Coronary artery (tissue), 2 donors: Measurements from ENCODE around the gene SLC22A15.

Source experiments
- DNase-seq: peaks from one replicate; pipeline ENCODE4 v3.0.0-alpha.2; 2017; ENCODE audit warnings: low spot score
- H3K27ac ChIP-seq, 2 donors: fragments of 200-600 bp; sonication (generic); one replicate each; pipeline ENCODE4 v1.5.1; 2016 to 2019
- H3K4me3 ChIP-seq: fragments of 200-600 bp; sonication (generic); 2 replicates; pipeline ENCODE4 v1.5.1; 2016; ENCODE audit warnings: mild to moderate bottlenecking, moderate library complexity
- TF ChIP-seq, protein P1 (sequence below): fragments of 200-600 bp; sonication (generic); IDR thresholded peaks from one replicate; pipeline ENCODE4 v1.5.1; 2019; ENCODE audit warnings: antibody characterized with exemption

The SLC22A15 gene

DNA sequence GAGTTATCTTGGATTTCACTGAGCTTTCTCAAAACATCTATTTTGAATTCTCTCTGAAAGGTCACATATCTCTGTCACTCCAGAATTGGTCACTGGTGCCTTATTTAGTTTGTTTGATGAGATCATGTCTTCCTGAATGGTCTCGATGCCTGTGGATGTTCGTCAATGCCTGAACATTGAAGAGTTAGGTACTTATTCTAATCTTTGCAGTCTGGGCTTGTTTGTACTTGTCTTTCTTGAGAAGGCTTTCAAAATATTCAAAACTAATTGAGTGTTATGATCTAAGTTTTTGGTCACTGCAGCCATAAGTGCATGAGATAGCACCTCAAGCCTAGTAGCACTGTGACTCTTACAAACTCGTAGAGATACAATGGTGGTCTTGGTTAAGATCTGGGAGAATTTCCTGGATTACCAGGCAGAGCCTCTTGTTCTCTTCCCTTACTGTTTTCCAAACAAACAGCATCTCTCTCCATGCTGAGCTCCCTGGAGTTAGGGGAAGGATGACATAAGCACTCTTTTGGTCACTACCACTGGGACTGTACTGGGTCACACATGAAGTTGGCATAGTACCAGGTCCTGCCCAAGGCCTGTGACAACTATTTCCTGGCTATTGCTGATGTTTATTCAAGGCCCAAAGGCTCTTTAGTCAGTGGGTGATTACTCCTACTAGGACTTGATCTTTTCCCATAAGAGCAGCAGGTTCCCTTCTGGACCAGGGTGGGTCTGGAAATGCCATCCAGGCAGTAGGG lies 25.6 kb downstream of the SLC22A15 start:
- DNase-seq = no peak
- TF ChIP-seq, protein P1, sequence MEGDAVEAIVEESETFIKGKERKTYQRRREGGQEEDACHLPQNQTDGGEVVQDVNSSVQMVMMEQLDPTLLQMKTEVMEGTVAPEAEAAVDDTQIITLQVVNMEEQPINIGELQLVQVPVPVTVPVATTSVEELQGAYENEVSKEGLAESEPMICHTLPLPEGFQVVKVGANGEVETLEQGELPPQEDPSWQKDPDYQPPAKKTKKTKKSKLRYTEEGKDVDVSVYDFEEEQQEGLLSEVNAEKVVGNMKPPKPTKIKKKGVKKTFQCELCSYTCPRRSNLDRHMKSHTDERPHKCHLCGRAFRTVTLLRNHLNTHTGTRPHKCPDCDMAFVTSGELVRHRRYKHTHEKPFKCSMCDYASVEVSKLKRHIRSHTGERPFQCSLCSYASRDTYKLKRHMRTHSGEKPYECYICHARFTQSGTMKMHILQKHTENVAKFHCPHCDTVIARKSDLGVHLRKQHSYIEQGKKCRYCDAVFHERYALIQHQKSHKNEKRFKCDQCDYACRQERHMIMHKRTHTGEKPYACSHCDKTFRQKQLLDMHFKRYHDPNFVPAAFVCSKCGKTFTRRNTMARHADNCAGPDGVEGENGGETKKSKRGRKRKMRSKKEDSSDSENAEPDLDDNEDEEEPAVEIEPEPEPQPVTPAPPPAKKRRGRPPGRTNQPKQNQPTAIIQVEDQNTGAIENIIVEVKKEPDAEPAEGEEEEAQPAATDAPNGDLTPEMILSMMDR = no peak
- no peak overlapping the region for H3K27ac ChIP-seq
- no peak overlapping the region for H3K4me3 ChIP-seq

DNA sequence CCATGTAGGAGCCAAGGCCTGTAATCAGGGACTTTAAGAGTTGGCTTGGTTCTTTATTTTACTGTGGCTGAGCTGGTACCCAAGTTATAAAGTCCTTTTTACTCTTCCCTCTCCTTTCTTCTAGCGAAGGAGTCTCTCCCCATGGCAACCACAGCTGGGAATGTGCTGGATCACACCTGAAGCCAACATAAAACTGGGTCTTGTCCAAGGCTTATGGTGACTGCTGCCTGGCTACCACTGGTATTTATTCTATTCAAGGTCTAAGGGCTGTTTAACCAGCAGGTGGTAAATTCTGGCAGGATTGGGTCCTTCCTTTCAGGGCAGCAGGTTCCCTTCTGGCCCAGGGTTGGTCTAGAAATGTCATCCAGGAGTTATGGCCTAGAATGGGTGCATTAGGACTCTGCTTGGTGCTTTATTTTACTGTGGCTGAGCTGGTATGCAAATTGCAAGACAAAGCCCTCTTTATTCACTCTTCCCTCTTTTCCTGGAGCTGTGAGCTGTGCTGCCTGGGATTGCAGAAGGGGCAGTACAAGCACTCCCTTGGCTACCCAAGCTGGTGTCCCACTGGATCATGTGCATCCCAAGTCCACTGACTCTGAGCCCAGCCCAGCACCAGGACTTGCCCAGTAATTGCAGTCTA lies 26.6 kb downstream of the SLC22A15 start:
- H3K4me3 ChIP-seq = no peak overlapping the region
- no peak overlapping the region for H3K27ac ChIP-seq
- DNase-seq = no peak
- TF ChIP-seq, protein P1 = no peak

DNA sequence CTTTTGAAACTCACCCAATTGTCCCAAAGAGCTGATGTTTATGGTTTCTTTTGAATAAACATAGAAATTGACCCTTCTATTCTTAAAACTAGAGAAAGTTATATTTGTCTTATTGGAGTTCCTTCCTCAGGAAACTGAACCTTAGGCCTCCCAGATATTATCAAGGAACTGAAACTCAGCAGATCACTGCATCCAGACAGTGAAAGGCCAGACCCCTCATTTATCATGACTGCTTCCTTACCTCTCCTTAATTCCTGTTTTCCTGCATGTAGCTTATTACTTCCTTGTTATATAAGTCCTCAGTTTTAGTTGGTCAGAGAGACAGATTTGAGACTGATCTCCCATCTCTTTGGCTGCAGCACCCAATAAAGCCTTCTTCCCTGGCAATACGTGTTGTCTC lies 27.5 kb downstream of the SLC22A15 start:
- no peak overlapping the region for H3K27ac ChIP-seq
- TF ChIP-seq, protein P1 = no peak
- DNase-seq = no peak
- H3K4me3 ChIP-seq = no peak overlapping the region

DNA sequence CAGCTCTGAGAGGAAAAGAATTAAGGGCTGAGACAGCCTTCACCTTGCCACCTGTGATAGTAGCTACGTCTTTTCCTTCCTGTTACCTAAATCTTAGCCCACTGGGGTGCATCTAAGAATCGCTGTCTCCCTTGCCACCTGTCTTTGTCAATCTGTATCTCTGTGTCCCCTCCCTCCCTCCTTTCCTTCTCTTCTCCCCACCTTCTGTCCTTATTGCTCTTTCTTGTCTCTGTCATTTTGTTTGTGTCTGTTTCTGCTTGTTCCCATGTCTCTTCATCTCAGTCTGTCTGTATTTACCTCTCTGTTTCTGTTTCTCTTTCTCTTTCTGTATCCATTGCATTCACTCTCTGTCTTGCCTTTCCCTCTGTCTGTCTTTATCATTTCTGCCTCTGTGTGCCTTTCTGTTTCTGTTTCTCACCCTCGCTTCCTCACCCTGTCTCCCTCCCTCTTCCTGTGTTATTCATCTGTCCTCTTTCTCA lies 30.2 kb downstream of the SLC22A15 start:
- no peak overlapping the region for H3K4me3 ChIP-seq
- H3K27ac ChIP-seq = no peak overlapping the region
- DNase-seq = no peak
- TF ChIP-seq, protein P1 = no peak

DNA sequence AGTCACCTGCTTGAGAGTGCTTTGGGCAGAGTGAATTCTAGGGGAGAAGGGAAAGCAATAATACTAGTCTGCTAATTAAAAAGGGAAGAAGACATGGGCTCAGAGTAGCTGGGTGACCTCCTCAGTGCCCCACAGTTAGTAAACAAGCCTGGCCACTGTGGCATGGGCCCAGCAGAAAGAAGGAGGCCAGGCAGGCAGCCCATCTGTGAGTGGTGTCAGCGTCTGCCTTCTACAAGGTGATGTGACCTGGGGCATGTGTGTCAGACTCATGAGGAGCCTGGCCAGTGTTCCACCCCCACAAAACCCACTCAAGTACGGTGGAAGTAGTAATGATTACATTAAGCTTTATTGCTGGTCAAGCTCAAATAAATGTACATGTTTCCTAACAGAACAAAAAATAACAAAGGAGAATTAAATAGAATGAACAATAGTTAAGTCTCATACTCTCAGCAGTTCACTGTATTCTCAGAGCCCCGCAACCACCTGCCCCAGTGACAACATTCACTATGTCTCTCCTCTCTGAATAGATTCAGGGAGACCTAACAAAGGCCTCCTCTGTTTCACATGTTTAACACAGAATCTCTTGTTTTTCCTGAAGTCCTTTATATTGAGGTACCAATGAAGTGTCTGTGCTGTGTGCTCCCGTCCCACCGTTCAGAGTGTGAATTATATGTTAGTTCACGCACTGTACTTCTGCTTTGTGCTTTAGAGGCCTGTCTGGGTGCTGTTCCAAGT lies 32.5 kb downstream of the SLC22A15 start:
- H3K4me3 ChIP-seq = no peak overlapping the region
- no peak overlapping the region for H3K27ac ChIP-seq
- TF ChIP-seq, protein P1 = no peak
- DNase-seq = no peak

DNA sequence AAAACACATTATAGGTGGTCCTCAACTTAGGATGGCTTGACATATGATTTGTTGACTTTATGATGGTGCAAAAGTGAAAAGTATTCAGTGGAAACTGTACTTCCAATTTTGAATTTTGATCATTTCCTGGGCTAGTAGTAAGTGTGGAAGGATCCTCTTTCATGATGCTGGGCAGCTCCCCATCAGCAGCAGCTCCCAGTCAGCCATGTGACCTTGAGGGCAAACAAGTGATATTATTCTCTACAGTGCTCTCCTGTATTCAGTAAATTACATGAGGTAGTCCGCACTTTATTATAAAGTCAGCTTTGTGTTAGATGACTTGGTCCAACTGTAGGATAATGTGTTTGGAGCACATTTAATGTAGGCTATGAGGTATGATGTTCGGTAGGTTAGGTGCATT lies 36.4 kb downstream of the SLC22A15 start:
- H3K4me3 ChIP-seq = no peak overlapping the region
- TF ChIP-seq, protein P1 = no peak
- H3K27ac ChIP-seq = no peak overlapping the region
- no peak for DNase-seq
